Neural progenitor cell (in vitro differentiated cells): Measurements from ENCODE around the gene TSC22D3. TPM values are rescaled to one million over a fixed set of nuclear protein-coding genes. Genes with fewer than 3 reads are reported as not detected.

ENCODE experiments used
- DNase-seq: peaks from one replicate; pipeline ENCODE4 v3.0.0-alpha.2; 2016; ENCODE audit warnings: low spot score
- H2AFZ ChIP-seq: fragments of 200-600 bp; sonication (generic); replicated peaks from 2 replicates; pipeline ENCODE4 v1.6.1; 2016; ENCODE audit warnings: antibody characterized with exemption
- H3F3A ChIP-seq: fragments of 200-600 bp; sonication (generic); 2 replicates; pipeline ENCODE4 v1.6.1; 2016; ENCODE audit warnings: antibody characterized with exemption, low read depth
- H3K27ac ChIP-seq: fragments of 200-600 bp; sonication (generic); 2 replicates; pipeline ENCODE4 v1.5.1; 2016; ENCODE audit warnings: mild to moderate bottlenecking
- H3K27me3 ChIP-seq: fragments of 200-600 bp; sonication (generic); 2 replicates; pipeline ENCODE4 v1.6.1; 2016; ENCODE audit warnings: mild to moderate bottlenecking, moderate library complexity
- H3K36me3 ChIP-seq: fragments of 200-600 bp; sonication (generic); 2 replicates; pipeline ENCODE4 v1.5.1; 2016
- H3K4me1 ChIP-seq: fragments of 200-600 bp; sonication (generic); 2 replicates; pipeline ENCODE4 v1.6.1; 2016; ENCODE audit warnings: mixed run types
- H3K4me2 ChIP-seq: fragments of 200-600 bp; sonication (generic); 2 replicates; pipeline ENCODE4 v1.6.1; 2016
- H3K4me3 ChIP-seq: fragments of 200-600 bp; sonication (generic); 2 replicates; pipeline ENCODE4 v1.5.1; 2016
- H3K79me2 ChIP-seq: fragments of 200-600 bp; sonication (generic); 2 replicates; pipeline ENCODE4 v1.6.1; 2016; ENCODE audit warnings: low read depth
- H3K9ac ChIP-seq: fragments of 200-600 bp; sonication (generic); 2 replicates; pipeline ENCODE4 v1.6.1; 2016
- H3K9me3 ChIP-seq: fragments of 200-600 bp; sonication (generic); 2 replicates; pipeline ENCODE4 v1.5.1; 2016; ENCODE audit warnings: low read depth
- H4K20me1 ChIP-seq: fragments of 200-600 bp; sonication (generic); 2 replicates; pipeline ENCODE4 v1.6.1; 2016; ENCODE audit warnings: low read depth
- H3K27ac Mint-ChIP-seq: 3 replicates; pipeline ENCODE4 v1.8.0; 2021; ENCODE audit warnings: mixed read lengths
- H3K27me3 Mint-ChIP-seq: 2 replicates; pipeline ENCODE4 v1.8.0; 2022; ENCODE audit warnings: low read depth, mild to moderate bottlenecking, inconsistent platforms, moderate library complexity, mixed read lengths; ENCODE audit not compliant: insufficient read depth
- H3K36me3 Mint-ChIP-seq: 3 replicates; pipeline ENCODE4 v1.8.0; 2021; ENCODE audit warnings: mixed read lengths
- H3K4me1 Mint-ChIP-seq: 3 replicates; pipeline ENCODE4 v1.8.0; 2021; ENCODE audit warnings: mixed read lengths
- H3K4me3 Mint-ChIP-seq: 3 replicates; pipeline ENCODE4 v1.8.0; 2021; ENCODE audit warnings: mild to moderate bottlenecking, moderate library complexity, mixed read lengths
- H3K9me3 Mint-ChIP-seq: 3 replicates; pipeline ENCODE4 v1.8.0; 2020; ENCODE audit warnings: mixed read lengths
- CTCF ChIP-seq: fragments of 200-600 bp; sonication (generic); IDR thresholded peaks from 2 replicates; pipeline ENCODE4 v1.5.1; 2017; ENCODE audit warnings: antibody characterized with exemption, mild to moderate bottlenecking
- EZH2 ChIP-seq: fragments of 200-600 bp; sonication (generic); IDR thresholded peaks from 2 replicates; pipeline ENCODE4 v1.6.1; 2017; ENCODE audit warnings: antibody characterized with exemption, mild to moderate bottlenecking, moderate library complexity
- EZH2phosphoT487 ChIP-seq: fragments of 200-600 bp; sonication (generic); IDR thresholded peaks from 2 replicates; pipeline ENCODE4 v1.6.1; 2017; ENCODE audit warnings: antibody characterized with exemption
- total RNA-seq: library from RNA; depleted of rRNA; stranded (reverse); fragments of >200 nt; gene quantifications from 2 replicates; pipeline ENCODE4 v1.2.3, GENCODE V29; 2015; ENCODE audit warnings: low replicate concordance

TSC22D3 gene
- total RNA-seq, 1 donor from 2014 or later, result 44.9 TPM

DNA sequence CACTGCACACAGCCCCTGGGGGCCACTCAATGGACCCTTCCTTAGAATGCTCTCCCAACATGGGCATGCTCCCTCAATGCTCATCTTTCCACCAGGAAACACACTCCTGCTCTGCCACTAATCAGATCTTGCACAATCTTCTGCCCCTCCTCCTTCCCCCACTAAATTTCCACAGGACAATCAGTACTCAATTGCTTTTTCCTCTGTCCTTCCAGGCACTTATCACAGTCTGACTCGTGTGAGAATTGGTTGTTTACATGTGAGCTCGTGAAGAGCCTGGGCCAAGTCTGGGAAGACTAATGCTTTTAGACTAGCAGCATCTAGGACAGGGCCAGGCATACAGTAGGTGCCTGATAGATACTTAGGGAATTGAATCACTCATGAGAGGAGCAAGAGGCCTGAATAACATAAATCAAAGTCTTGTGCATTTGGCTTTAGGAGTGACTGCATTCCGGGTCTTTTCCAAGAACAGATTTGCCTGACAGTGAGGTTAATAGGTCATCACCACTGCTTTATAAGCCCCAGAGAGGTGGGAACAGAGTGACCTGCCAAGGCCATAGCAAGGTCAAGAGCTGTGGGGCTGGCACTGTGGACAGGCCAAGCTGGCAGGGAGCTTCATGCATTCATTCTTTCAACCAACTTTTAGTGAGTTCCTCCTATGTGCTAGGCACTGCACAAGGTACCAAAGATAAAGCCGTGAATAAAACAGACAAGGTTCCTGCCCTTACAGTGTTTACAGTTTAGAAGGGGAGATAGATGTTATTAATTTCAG lies 92.3 kb downstream of the TSC22D3 start:
- Histone ChIP-seq H3K9ac (no peak overlapping the region), H3K9me3 (no peaks in the 10 kb centered on the region), H3K4me2 (no peak overlapping the region), H3F3A (no peaks in the 10 kb centered on the region), H3K4me3 (no peak overlapping the region), H3K27me3 (no peaks in the 10 kb centered on the region), H4K20me1 (no peaks in the 10 kb centered on the region), H3K36me3 (no peaks in the 10 kb centered on the region), H3K79me2 (no peaks in the 10 kb centered on the region), H3K27ac (no peak overlapping the region), H2AFZ (no peak overlapping the region), H3K4me1 (peaks cover 3% of the 10 kb centered on the region)
- Mint-ChIP-seq H3K27ac (peak overlapping the region; percentile 28), H3K4me1 (peaks cover 41% of the 10 kb centered on the region), H3K27me3 (peaks cover 17% of the 10 kb centered on the region), H3K4me3 (no peak overlapping the region), H3K9me3 (peaks cover 2% of the 10 kb centered on the region), H3K36me3 (no peaks in the 10 kb centered on the region)
- DNase-seq, result no peak
- no peak for TF ChIP-seq CTCF
- no peak for TF ChIP-seq EZH2phosphoT487
- TF ChIP-seq EZH2, result no peak

- H3K36me3 Mint-ChIP-seq, result no peaks in the 10 kb centered on the region
- no peak overlapping the region for H3K4me2 ChIP-seq
- H3K4me3 Mint-ChIP-seq, result no peak overlapping the region
- no peaks in the 10 kb centered on the region for H3K9me3 ChIP-seq
- H3K9me3 Mint-ChIP-seq, result peaks cover 2% of the 10 kb centered on the region
- peaks cover 39% of the 10 kb centered on the region for H3K4me1 Mint-ChIP-seq
- H3K27ac Mint-ChIP-seq, result peak overlapping the region; percentile 19
- H3K79me2 ChIP-seq, result no peaks in the 10 kb centered on the region
- H3K27me3 ChIP-seq, result no peaks in the 10 kb centered on the region
- H2AFZ ChIP-seq, result no peak overlapping the region
- H3K4me1 ChIP-seq, result peaks cover 3% of the 10 kb centered on the region
- no peak for DNase-seq
- H3K27ac ChIP-seq, result no peak overlapping the region
- H3K36me3 ChIP-seq, result no peaks in the 10 kb centered on the region
- H3K4me3 ChIP-seq, result no peak overlapping the region
- peaks cover 6% of the 10 kb centered on the region for H3F3A ChIP-seq
- H3K9ac ChIP-seq, result no peak overlapping the region
- H3K27me3 Mint-ChIP-seq, result peaks cover 17% of the 10 kb centered on the region
- no peaks in the 10 kb centered on the region for H4K20me1 ChIP-seq
- no peak for TF ChIP-seq EZH2
- no peak for TF ChIP-seq CTCF
- TF ChIP-seq EZH2phosphoT487, result no peak
Measured at GRCh38 chrX:107682256-107682655, 93.3 kb downstream of the TSC22D3 start.

DNA sequence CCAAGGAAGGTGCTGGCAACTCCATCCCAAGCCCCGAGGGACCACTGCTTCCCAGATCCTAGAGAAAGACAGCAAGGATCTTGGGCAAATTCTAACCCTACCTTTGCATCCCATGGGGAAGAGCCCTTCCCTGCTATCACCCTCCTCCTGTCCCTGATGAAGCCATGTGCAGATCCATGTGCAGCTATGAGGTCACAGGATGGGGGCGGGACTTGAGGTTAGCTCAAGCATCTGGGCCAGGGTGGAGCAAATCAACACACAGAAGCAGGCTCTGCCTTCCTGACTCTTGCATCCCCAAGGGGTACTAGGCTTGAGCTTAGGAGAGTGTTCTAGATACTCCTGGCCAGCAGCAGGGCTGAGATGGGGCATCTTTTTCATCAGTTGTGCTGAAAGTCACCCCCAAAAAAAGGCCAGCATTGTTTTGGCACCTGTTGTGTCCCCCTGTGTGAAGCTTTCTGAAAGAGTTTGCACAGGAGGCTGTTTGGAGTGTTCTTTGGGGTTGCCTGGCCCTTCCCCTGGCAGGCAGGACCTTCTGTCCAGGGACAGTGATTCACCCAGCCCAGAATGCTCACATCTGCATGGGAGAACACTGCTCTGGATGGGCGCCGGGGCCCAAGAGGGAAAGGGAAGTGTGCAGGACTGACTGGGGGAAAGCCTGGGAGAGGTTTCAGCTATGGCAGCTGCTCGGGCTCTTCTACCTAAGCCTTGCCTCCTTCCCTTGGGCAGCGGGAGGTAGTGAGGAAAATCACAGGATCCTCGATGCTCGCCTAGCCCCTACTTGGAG lies 96.4 kb downstream of the TSC22D3 start:
- Mint-ChIP-seq H3K27ac (no peak overlapping the region), H3K9me3 (peaks cover 2% of the 10 kb centered on the region), H3K4me3 (no peak overlapping the region), H3K36me3 (no peaks in the 10 kb centered on the region), H3K27me3 (peaks cover 26% of the 10 kb centered on the region), H3K4me1 (peaks cover 53% of the 10 kb centered on the region)
- Histone ChIP-seq H3K9me3 (no peaks in the 10 kb centered on the region), H3K27me3 (no peaks in the 10 kb centered on the region), H3K9ac (no peak overlapping the region), H2AFZ (no peak overlapping the region), H3K4me2 (no peak overlapping the region), H3F3A (peaks cover 7% of the 10 kb centered on the region), H3K79me2 (no peaks in the 10 kb centered on the region), H3K4me1 (no peaks in the 10 kb centered on the region), H3K36me3 (no peaks in the 10 kb centered on the region), H3K27ac (no peak overlapping the region), H4K20me1 (no peaks in the 10 kb centered on the region), H3K4me3 (no peak overlapping the region)
- TF ChIP-seq EZH2 (no peak), CTCF (no peak), EZH2phosphoT487 (no peak)
- no peak for DNase-seq
